Measurements from ENCODE around the gene ESRRA.

ESRRA gene

DNA sequence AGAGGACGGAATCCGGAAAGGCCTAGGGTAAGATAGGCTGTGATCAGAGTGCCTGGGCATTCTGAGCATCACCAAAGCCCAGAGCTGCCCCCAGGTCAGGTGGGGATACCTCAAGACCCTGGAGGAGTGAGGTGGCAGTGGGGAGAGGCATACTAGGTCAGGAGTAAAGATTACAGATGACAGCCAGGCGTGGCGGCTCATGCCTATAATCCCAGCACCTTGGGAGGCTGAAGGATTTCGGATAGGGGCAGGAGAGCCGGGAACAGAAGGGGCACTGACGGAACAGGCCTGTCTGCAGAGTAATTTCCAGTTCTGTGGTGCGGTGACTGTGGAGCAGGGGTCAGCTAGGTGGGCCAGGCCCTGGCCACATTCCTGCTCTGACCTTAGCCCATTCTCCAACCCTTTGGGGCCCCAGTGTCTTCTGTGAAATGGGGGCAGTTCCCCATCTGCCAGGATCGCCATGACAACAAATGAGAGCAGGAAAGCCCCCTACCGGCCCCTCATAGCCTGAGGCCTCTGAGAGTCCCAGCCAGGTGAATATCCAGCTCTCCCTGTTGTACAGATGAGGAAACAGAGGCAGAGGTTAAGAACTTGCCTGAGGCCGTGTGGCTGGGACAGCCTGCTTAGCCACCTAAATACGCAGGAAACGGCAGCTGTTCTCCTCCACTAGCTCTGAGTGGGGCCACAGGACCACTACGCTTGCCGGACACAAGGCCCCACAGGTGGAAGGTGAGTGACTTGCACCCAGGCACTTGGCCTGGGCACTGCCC is 30.1 kb upstream of the ESRRA start:
- no peak for DNase-seq (ENCODE audit: low read depth in 2 of 2)

DNA sequence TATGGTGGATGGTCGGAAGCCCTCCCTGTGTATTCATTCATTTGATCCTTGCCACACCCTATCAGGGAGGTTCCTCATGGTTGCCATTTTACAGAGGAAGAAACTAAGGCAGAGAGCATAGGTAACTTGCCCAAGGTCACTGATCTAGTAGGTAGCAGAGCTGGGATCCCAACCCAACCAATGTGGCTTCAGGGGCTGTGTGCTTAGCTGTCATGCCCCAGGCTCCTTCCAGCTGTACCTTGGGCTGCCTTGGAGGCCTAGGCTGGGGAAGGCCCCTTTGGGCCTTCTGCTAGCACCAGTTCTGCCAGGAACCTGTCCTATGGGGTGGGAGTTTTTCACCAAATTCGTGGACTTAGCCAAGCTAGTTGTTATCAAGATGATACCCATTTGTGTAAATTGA is 29.5 kb upstream of the ESRRA start:
- DNase-seq (ENCODE audit: low read depth in 2 of 2) = no peak

GRCh38 chr11:64276653-64277431 is 28.5 kb upstream of the ESRRA start:
- no peak for DNase-seq (ENCODE audit: low read depth in 2 of 2)

DNA sequence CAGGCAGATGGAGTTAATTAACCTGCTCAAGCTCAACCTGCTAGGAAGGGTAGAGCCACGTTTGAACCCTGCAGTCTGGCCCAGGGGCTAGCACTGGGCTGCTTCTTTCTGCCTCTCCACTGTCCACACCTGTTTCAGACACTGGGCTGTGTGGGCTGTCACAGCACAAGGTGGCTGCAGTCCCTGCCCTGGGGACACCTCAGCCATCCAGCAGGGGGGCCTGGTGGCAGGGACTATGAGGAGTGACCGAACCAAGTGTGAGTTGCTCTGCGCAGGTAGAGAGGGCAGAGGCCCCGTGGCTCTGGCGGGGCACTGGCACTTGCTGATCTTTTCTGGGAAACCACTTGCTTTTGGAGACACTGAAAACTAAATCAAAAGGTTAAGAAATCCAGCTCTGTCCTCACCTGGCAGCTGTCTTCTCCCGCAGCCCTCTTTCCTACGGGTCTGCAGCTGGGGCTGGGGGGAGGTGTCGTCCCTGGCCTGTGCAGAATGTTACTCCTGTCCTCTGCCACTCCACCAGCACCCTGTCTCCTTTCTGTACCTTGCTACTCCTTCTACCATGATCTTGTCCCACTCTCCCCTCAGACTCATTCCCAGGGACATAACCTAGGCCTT is 26.6 kb upstream of the ESRRA start:
- no peak for DNase-seq (ENCODE audit: low read depth in 2 of 2)

- DNase-seq (ENCODE audit: low read depth in 2 of 2) = no peak
Measured at GRCh38 chr11:64281957-64282770, 23.2 kb upstream of the ESRRA start.

GRCh38 chr11:64283092-64283491 is 22.2 kb upstream of the ESRRA start:
- DNase-seq (ENCODE audit: low read depth in 2 of 2) = no peak

DNA sequence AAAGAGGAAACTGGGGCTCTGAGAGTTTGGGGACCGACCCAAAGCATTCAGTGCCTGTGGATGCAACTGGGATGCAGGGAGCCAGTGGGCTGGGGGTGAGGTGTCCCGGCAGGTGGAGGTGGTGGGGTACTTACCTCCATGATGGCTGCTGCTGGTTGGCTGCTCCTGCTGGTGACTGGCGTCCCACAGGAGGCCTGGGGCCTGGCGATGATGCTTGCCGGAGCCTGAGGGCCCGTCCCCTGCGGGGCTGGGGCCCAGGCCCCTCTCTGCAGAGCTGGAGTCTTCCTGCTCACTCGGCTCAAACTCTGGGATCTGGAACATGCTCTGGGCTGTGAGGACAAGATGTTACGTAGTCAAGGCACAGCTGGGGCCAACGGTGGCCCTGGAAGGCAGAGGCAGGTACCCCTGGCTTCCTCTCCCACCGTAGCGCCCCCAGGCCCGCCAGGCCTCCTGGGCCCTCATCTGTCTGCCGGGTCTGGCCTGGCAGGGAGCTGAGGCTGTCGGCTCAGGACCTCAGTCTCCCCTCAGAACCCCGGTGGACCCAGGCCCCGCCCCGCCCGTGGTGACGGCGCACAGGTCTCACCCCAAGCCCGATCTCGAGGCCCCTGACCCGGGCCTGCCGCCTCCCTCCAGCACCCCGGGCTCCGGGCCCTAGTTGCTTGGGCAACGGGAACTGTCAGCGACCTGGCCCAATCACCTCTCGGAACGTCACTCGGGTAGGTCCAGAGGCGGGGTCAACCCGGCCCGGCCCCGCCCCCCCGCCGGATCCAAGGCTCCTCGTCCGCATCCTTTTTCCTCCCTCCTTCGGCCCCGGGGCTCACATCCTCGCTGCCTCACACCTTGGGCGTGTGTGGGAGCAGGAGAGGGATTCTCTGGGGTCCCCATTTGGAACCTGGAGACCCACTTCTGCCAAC is 21.0 kb upstream of the ESRRA start, which contains the start of gene BAD:
BAD (minus strand) TSS at position 618 of the 914 bp plus-strand sequence; CDS start at position 321, 297 bp downstream.
- peak; percentile 67 to 68 for DNase-seq (ENCODE audit: low read depth in 2 of 2)

GRCh38 chr11:64284962-64285884 is 20.1 kb upstream of the ESRRA start, which contains the start of gene GPR137:
TSS of gene GPR137 (plus strand) at chr11:64285848. CDS start at chr11:64286525, 677 bp downstream.
- DNase-seq (ENCODE audit: low read depth in 2 of 2) = peak in 1 of 2 experiments; percentile 36

DNA sequence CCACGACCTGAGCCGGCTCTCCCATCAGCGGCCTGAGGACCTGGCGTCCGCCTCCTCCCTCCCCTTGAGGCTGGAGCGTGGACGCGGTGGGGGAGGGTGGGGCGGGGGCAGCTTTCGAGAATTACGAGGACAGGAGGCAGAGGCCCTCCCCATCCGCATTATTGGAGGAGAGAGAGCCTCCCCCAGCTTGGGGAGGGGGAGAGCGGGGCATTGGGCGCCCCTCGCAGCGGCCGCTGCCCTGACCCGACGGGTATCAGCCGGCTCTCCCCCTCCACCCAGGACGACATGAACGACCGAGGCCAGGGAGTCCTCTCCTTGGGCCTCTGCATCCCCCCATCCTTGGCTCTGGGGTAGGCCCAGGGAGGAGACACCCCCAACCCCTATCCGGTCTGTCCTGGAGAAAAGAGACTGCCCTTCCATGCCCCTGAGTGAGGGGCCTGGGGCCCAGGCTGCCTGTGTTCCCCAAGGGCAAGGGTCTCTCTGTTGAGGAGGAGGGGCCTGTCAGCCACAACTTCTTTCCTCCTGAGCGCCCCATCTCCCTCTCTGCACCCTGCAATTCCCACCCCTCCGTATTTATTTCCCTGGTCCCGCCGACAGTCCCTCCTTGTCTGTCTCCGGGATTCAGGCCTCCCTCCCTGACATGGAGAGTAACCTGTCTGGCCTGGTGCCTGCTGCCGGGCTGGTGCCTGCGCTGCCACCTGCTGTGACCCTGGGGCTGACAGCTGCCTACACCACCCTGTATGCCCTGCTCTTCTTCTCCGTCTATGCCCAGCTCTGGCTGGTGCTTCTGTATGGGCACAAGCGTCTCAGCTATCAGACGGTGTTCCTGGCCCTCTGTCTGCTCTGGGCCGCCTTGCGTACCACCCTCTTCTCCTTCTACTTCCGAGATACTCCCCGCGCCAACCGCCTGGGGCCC is 19.2 kb upstream of the ESRRA start:
- no peak for DNase-seq (ENCODE audit: low read depth in 2 of 2)

- DNase-seq (ENCODE audit: low read depth in 2 of 2) = no peak
Measured at GRCh38 chr11:64286801-64287159, 18.5 kb upstream of the ESRRA start.

GRCh38 chr11:64287676-64288352 is 17.5 kb upstream of the ESRRA start:
- no peak for DNase-seq (ENCODE audit: low read depth in 2 of 2)

- DNase-seq (ENCODE audit: low read depth in 2 of 2) = no peak
Measured at GRCh38 chr11:64288353-64288750, 17.0 kb upstream of the ESRRA start.

- DNase-seq (ENCODE audit: low read depth in 2 of 2) = no peak
Measured at GRCh38 chr11:64289002-64289564, 16.2 kb upstream of the ESRRA start.

DNA sequence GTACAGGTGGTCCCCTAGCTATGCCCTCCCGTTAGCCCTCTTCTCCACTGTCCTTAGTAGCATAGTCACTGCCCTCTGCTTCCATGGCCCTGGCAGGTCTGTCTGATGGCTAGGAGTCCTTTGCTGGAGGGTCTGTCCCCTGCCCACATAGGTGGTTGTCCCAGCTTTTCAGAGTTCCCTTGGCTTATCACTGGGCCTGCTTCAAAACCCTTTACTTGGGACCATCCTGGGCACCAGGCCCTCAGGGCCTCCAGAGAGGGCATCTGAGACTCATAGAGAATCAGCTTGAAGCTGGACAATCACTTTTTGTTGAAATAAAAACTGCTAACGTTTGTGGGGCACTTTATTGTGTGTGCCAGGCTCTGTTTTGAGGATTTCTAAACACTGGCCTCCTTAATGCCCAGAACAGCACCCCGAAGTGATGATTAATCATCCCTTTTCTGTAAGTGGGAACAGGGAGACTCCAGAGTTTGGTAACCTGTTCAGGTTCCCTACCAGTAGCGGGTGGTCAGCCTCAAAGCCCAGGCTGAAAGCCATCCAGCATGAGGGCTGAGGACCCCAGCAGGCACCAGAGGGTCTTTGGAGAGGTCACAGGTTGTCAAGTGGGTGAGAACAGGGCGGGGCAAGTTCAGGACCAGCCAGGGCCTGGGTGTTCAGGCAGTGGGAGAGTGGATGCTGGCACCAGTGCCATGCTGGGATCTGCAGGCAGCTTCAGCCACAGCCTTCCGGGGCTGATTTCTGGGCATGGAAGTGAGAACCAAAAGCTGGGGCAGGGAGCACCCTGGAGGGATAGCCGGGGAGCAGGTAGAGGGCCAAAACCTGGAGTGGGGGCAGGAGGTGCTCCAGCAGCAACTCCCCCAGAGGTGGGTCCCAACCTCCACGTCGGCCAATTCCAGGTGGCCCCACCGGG is 14.7 kb upstream of the ESRRA start:
- DNase-seq (ENCODE audit: low read depth in 2 of 2) = no peak

DNA sequence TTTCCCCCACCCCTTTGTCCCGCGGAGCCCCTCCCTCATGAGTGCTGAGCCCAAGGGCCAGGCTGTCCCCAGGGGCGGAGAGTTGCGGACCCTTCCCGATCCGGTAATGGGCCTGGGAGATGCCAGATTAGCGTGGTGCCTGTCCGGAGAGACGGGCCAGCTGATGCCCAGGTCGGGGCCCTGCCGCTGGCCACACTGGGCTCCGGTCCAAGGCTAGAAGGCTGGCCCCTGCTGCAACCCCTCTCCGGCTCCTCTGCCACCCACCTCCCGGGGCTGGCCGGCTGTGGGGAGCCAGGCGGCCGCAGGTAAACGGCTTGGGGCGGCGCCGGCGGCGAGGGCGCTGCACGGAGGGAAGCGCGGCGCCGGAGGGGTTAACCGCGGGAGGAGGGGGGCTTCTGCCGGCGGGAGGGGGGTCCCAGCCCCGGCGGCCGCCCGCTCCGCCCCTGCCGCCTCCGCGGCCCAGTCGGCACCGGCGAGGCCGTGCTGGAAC is 14.0 kb upstream of the ESRRA start, which contains the start of gene KCNK4:
KCNK4 (plus strand) TSS at position 41 of the 490 bp plus-strand sequence. CDS start 1,717 bp downstream, outside the sequence.
- no peak for DNase-seq (ENCODE audit: low read depth in 2 of 2)

Data from fibroblast of skin of left biceps (primary cell).